ENCODE measurements around the gene OSBPL5.

The OSBPL5 gene

DNA sequence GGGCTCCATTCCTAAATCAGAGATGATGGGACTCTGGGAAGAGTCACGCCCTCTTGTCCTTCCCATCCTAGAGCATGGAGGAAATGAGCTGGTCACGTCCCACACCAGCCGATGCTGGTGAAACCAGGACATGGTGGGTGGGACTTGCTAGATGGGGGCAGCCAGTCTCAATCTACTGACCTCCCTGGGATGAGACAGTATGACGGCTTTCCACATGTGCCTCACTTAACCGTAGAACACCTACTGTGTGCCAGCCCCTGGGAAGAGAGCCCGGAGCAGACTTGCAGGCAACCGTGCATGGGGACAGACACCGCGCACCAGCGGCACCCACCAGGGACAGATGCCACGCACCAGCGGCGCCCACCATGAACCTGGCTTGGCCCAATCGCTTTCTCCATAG, 3.8 kb downstream of the OSBPL5 start:
- DNase-seq (ENCODE audit: low spot score) = no peak
- H3K4me3 ChIP-seq (ENCODE audit: severe bottlenecking) = no peak overlapping the region
- TF ChIP-seq, protein P1, sequence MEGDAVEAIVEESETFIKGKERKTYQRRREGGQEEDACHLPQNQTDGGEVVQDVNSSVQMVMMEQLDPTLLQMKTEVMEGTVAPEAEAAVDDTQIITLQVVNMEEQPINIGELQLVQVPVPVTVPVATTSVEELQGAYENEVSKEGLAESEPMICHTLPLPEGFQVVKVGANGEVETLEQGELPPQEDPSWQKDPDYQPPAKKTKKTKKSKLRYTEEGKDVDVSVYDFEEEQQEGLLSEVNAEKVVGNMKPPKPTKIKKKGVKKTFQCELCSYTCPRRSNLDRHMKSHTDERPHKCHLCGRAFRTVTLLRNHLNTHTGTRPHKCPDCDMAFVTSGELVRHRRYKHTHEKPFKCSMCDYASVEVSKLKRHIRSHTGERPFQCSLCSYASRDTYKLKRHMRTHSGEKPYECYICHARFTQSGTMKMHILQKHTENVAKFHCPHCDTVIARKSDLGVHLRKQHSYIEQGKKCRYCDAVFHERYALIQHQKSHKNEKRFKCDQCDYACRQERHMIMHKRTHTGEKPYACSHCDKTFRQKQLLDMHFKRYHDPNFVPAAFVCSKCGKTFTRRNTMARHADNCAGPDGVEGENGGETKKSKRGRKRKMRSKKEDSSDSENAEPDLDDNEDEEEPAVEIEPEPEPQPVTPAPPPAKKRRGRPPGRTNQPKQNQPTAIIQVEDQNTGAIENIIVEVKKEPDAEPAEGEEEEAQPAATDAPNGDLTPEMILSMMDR (IDR thresholded peaks at IDR 0.05; ENCODE audit: poor library complexity, severe bottlenecking) = no peak
- peaks cover 5% of the 10 kb centered on the region for H3K4me1 ChIP-seq (ENCODE audit: insufficient read depth, poor library complexity, severe bottlenecking)
- no peak for ATAC-seq (ENCODE audit: low read depth)
- no peaks in the 10 kb centered on the region for H3K9me3 ChIP-seq (ENCODE audit: severe bottlenecking)
- no peaks in the 10 kb centered on the region for H3K27me3 ChIP-seq (ENCODE audit: insufficient read depth, poor library complexity, severe bottlenecking)
- no peak overlapping the region for H3K27ac ChIP-seq (ENCODE audit: poor library complexity, severe bottlenecking)
- no peaks in the 10 kb centered on the region for H3K36me3 ChIP-seq (ENCODE audit: low read depth)

DNA sequence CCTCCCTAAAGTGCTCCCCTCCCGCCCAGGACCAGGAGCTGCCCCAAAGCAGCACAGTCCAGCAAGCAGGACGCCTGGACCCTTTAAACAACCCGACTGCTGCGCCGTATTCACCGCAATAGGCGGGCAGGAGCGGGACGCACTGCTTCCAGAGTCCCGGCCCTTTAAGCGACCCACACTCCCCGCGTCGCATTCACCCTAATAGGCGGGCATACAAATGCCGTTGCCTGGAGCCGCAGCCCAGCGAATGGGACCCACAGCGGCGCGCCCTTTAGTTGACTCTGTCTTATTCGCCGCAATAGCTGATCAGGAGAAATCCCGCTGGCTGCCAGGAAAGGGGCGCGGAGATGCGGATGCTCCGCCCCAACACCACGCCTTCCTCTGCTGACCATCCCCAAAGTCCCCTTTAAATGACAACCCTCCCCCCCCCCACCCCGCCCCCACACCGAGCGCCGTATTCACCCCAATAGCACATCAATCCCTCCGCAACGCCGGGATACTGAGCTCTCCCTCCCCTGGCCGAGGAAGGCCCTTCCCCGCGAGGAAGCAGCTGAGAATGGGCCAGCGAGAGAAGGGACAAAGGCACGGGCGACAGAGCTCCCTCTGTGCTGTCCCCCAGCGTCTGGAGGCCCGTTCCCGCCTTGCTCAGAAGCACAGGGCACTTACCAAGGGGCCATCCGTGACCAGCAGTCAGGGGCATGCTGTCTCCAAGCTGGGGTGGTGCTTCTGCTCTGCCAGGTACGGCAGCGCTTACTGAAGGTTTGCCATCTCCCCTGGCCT, 4.7 kb downstream of the OSBPL5 start:
- H3K4me3 ChIP-seq (ENCODE audit: severe bottlenecking) = peak overlapping the region; percentile 19
- no peaks in the 10 kb centered on the region for H3K36me3 ChIP-seq (ENCODE audit: low read depth)
- peaks cover 5% of the 10 kb centered on the region for H3K4me1 ChIP-seq (ENCODE audit: insufficient read depth, poor library complexity, severe bottlenecking)
- ATAC-seq (ENCODE audit: low read depth) = peak; percentile 86
- no peaks in the 10 kb centered on the region for H3K27me3 ChIP-seq (ENCODE audit: insufficient read depth, poor library complexity, severe bottlenecking)
- H3K27ac ChIP-seq (ENCODE audit: poor library complexity, severe bottlenecking) = no peak overlapping the region
- H3K9me3 ChIP-seq (ENCODE audit: severe bottlenecking) = no peaks in the 10 kb centered on the region
- no peak for DNase-seq (ENCODE audit: low spot score)
- TF ChIP-seq, protein P1 (IDR thresholded peaks at IDR 0.05; ENCODE audit: poor library complexity, severe bottlenecking) = no peak

DNA sequence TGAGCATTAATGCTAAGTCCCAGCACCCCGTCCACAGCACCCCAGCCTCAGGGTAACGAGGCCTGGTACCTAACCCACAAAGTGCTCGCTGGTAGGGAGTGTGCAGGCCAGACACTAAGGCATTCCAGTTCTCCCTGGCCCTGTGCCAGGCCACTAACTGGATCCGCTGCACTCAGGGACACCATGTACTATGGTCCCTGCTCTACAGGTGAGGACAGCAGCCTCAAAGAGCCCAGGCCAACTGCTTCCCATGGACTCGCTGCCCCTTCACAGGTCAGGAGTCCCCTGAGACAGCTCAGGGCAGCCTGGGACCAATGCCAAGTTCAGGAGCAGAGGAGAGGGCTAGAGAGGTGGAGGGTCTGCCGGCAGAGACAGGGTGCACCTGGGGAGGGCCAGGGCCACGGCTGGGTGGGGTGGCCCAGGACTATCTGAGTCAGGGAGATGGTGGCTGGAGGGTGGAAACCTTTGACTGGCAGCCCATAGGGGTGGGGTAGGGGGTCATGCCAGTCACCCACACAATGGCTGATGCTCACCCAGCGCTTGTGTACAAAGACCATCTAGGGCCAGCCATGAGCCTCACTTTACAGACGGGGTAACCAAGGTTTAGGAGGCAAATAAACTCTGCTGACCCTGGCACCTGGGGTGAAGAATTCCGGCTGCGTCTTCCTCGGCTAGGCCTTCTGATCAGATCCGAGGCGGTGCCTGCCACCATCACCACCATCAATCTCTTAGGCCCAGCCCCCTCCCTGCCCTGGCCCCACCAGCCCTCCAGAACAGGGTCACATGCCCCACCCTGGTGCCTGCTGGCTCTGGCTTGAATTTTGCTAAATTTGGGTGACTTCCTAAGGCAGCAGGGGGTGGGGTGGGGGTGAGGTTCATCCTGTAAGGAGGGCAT, 5.6 kb downstream of the OSBPL5 start:
- TF ChIP-seq, protein P1 (IDR thresholded peaks at IDR 0.05; ENCODE audit: poor library complexity, severe bottlenecking) = no peak
- peak overlapping the region; percentile 19 for H3K4me3 ChIP-seq (ENCODE audit: severe bottlenecking)
- H3K9me3 ChIP-seq (ENCODE audit: severe bottlenecking) = no peaks in the 10 kb centered on the region
- no peaks in the 10 kb centered on the region for H3K27me3 ChIP-seq (ENCODE audit: insufficient read depth, poor library complexity, severe bottlenecking)
- no peaks in the 10 kb centered on the region for H3K36me3 ChIP-seq (ENCODE audit: low read depth)
- H3K27ac ChIP-seq (ENCODE audit: poor library complexity, severe bottlenecking) = no peak overlapping the region
- no peak for DNase-seq (ENCODE audit: low spot score)
- no peak for ATAC-seq (ENCODE audit: low read depth)
- peaks cover 5% of the 10 kb centered on the region for H3K4me1 ChIP-seq (ENCODE audit: insufficient read depth, poor library complexity, severe bottlenecking)

DNA sequence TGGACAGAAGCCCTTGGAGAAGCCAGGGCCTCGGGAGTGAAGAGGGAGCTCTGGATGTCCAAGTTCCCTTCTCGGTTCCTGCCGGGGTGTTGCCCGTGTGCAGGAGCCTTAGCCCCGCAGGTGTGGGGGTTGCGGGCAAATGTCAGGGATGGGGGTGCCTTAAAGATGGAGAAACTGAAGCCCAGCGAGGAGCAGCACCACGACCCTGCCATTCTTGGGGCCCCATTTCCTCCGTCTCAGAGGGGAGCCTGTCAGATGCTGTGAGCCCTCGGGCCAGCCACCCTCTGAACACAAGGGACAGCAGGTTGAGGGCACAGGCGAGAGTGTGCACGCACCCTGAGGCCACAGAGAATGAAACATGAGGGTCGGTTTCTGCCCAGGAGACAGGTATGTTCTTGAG, 6.3 kb downstream of the OSBPL5 start:
- Histone ChIP-seq H3K4me3 (ENCODE audit: severe bottlenecking) (no peak overlapping the region), H3K36me3 (ENCODE audit: low read depth) (no peaks in the 10 kb centered on the region), H3K27ac (ENCODE audit: poor library complexity, severe bottlenecking) (no peak overlapping the region), H3K4me1 (ENCODE audit: insufficient read depth, poor library complexity, severe bottlenecking) (peaks cover 5% of the 10 kb centered on the region), H3K9me3 (ENCODE audit: severe bottlenecking) (no peaks in the 10 kb centered on the region), H3K27me3 (ENCODE audit: insufficient read depth, poor library complexity, severe bottlenecking) (no peaks in the 10 kb centered on the region)
- ATAC-seq (ENCODE audit: low read depth) (no peak), DNase-seq (ENCODE audit: low spot score) (no peak)
- TF ChIP-seq, protein P1 (IDR thresholded peaks at IDR 0.05; ENCODE audit: poor library complexity, severe bottlenecking) = no peak
